IPS DF 6.9 (cell line): ENCODE measurements around the gene SPAAR.
"Not testable (repeated sequence)": the region's sequence is repeated elsewhere in the genome, so short reads cannot be mapped to it uniquely, and the experiment has no call there.

ENCODE experiments used
- DNase-seq: peaks from one replicate; pipeline ENCODE4 v3.0.0-alpha.2; 2013; ENCODE audit warnings: low read depth, low spot score
- H3K27ac ChIP-seq: one replicate; pipeline ENCODE4 v1.5.1; 2013; ENCODE audit warnings: low read length, control low read depth
- H3K27me3 ChIP-seq: 2 replicates; pipeline ENCODE4 v1.6.1; 2013; ENCODE audit warnings: mild to moderate bottlenecking, low read length; ENCODE audit not compliant: control insufficient read depth, insufficient read depth
- H3K36me3 ChIP-seq: 2 replicates; pipeline ENCODE4 v1.6.1; 2013; ENCODE audit warnings: low read length; ENCODE audit not compliant: control insufficient read depth, insufficient read depth
- H3K4me1 ChIP-seq: 2 replicates; pipeline ENCODE4 v1.6.1; 2013; ENCODE audit warnings: low read length; ENCODE audit not compliant: control insufficient read depth, insufficient read depth
- H3K4me3 ChIP-seq: 2 replicates; pipeline ENCODE4 v1.5.1; 2013; ENCODE audit warnings: mild to moderate bottlenecking, low read length
- H3K9me3 ChIP-seq: 2 replicates; pipeline ENCODE4 v1.6.1; 2013; ENCODE audit warnings: low read length, inconsistent platforms; ENCODE audit not compliant: control insufficient read depth, insufficient read depth
- WGBS: extraction: QIAGEN DNeasy Blood & Tissue Kit; methylation state at CpG from one replicate; pipeline ENCODE4 v1.1.7; 2013; ENCODE audit warnings: mixed read lengths, missing lambda C conversion rate; ENCODE audit not compliant: insufficient read length, insufficient coverage; 5-methylcytosine and 5-hydroxymethylcytosine counted together

SPAAR gene

DNA sequence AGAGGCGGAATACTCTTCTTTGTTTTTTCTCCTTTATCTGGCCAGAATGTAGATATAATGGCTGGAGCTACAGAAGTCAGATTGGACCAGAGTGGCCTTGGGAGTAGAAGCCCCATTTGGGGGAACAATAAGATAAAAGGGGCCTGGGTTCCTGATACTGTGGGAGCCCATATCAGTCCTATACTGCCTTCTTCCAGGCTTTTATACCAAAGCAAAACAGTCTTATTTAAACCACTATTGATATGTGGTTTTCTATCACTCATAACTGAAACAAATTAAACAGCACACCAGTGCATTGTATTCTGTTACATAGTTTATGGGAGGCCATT, 14.3 kb downstream of the SPAAR start:
- WGBS = no CpG with 5 or more reads among the region's 1 CpG
- no peak overlapping the region for H3K27ac ChIP-seq
- no peak for DNase-seq
- no peaks in the 10 kb centered on the region for H3K36me3 ChIP-seq
- H3K9me3 ChIP-seq = no peaks in the 10 kb centered on the region
- H3K4me3 ChIP-seq = no peak overlapping the region
- no peaks in the 10 kb centered on the region for H3K27me3 ChIP-seq
- H3K4me1 ChIP-seq = no peaks in the 10 kb centered on the region

DNA sequence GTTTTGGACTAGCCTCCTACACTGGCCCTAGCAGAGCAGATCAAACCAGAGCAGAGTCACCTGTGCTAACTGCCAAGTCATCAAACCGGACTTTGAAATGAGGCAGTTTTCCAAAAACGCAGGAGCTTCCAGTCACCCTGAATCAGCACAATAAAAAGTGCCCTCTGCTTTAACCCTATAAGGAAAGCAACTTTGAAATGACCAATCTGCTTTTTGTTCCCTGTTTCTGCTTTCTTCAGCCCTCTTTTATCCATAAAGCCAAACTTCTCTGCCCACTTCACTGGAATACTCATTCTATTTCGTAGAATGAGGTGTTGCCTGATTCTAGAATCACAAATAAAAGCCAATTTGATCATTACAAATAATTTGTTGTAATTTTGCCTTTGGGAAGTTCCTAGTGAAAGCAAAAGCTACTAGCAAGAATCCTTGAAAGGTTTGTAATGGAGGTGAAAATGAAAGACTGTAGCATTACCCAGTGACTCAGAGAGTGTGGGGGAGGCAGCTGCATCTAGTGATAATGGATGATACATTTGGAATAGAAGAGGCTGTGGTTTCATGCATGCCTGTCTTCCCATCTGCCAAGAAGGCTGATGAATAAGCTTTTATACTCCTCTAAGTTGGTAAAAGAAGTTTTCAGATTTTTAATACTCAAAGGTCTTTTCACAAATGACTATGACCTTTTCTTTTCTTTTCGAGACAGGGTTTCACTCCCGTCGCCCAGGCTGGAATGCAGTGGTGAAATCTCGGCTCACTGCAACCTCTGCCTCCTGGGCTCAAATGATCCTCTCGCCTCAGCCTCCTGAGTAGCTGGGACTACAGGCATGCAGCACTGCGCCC, 14.9 kb downstream of the SPAAR start:
- H3K27me3 ChIP-seq = no peaks in the 10 kb centered on the region
- no peaks in the 10 kb centered on the region for H3K36me3 ChIP-seq
- no CpG with 5 or more reads among the region's 9 CpGs for WGBS
- H3K9me3 ChIP-seq = no peaks in the 10 kb centered on the region
- no peak overlapping the region for H3K27ac ChIP-seq
- no peak overlapping the region for H3K4me3 ChIP-seq
- DNase-seq = no peak
- H3K4me1 ChIP-seq = no peaks in the 10 kb centered on the region

DNA sequence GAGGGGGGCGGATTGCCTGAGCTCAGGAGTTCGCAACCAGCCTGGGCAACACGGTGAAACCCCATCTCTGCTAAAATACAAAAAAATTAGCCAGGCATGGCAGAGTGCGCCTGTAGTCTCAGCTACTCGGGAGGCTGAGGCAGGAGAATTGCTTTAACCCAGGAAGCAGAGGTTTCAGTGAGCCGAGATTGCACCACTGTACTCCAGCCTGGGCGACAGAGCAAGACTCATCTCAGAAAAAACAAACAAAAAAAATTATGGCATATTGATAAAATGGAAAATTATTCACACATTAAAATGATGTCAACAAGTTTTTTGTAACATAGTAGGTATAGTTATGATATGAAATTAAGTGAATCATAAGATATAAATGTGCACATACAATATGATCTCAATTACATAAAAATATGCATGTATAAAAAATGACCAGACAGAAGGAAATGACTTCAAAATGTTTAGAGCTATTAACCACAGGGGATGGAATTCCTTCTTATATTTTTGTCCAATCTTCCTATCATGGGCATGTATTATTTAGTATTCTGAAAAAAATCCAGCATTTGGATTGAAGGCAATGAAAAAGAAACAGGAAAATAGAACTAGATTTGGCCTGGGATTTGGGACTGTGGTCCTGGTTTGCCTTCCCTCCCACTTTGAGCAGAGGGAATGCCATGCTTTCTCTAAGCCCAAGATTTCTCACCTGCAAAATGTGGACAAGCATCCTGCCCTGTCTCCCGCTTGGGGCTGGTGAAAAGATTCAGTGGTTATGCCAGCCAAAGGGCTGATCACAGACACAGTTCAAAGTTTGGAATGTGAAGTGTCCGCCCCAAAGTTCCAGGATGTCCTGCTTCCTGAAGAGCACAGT, 19.5 kb downstream of the SPAAR start:
- Histone ChIP-seq H3K4me1 (no peaks in the 10 kb centered on the region), H3K27ac (no peak overlapping the region), H3K36me3 (no peaks in the 10 kb centered on the region), H3K9me3 (no peaks in the 10 kb centered on the region), H3K4me3 (no peak overlapping the region), H3K27me3 (no peaks in the 10 kb centered on the region)
- no peak for DNase-seq
- WGBS = no CpG with 5 or more reads among the region's 9 CpGs

DNA sequence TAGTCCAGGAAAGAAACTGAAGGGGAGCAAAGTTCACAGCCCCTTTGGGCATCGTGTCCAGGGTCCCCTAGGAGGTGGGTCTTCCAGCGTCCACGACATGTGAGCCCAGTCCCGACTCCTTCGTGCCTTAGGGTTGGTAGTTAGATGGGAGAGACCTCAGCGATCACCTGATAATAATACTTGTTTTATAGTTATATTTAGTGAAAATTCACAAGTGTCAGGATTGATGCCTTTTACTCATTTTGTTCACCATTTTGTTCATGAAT, 20.1 kb downstream of the SPAAR start:
- Histone ChIP-seq H3K4me1 (no peaks in the 10 kb centered on the region), H3K4me3 (no peak overlapping the region), H3K9me3 (no peaks in the 10 kb centered on the region), H3K27me3 (no peaks in the 10 kb centered on the region), H3K27ac (no peak overlapping the region), H3K36me3 (no peaks in the 10 kb centered on the region)
- no peak for DNase-seq
- WGBS = no CpG with 5 or more reads among the region's 6 CpGs

DNA sequence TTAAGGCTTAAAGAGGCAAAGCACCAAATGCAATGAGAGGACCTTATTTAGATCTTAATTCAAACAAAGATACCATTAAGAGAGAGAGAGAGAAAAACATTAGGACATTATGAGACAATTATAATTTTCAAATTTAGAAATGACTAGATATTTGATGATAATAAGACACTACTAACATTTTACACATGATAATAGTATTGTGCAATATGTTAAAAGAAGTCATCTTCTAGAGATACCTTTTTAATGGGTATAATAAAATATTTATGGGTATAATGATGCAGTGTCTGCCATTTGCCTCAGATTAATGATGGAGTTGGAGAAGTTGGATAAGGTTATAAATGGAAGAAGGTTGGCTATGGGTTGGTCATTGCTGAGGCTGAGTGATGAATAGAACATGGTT, 21.2 kb downstream of the SPAAR start:
- Histone ChIP-seq H3K4me1 (no peaks in the 10 kb centered on the region), H3K27ac (no peak overlapping the region), H3K4me3 (no peak overlapping the region), H3K36me3 (no peaks in the 10 kb centered on the region), H3K27me3 (no peaks in the 10 kb centered on the region), H3K9me3 (no peaks in the 10 kb centered on the region)
- no peak for DNase-seq

DNA sequence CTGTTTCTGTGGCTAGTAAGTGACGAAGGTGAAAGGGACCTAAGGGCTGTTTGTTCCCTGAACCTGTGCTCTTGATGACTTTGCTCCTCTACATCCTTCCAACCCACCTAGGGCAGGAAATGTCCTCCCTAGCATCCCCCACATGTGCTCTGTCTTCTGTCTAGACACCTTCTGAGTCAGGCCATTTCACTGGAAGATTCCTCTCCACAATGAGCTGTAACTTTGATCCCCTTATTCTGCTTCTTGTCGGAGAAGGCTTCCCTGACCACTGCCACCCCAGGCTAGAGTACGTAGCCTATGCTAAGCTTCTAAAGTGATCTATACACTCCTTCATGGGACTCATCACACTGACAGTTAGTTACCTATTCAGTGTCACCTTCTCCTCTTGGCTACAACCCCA, 21.7 kb downstream of the SPAAR start:
- no peak for DNase-seq
- Histone ChIP-seq H3K4me1 (no peaks in the 10 kb centered on the region), H3K27me3 (no peaks in the 10 kb centered on the region), H3K36me3 (no peaks in the 10 kb centered on the region), H3K27ac (no peak overlapping the region), H3K9me3 (no peaks in the 10 kb centered on the region), H3K4me3 (no peak overlapping the region)
- no CpG with 5 or more reads among the region's 3 CpGs for WGBS

DNA sequence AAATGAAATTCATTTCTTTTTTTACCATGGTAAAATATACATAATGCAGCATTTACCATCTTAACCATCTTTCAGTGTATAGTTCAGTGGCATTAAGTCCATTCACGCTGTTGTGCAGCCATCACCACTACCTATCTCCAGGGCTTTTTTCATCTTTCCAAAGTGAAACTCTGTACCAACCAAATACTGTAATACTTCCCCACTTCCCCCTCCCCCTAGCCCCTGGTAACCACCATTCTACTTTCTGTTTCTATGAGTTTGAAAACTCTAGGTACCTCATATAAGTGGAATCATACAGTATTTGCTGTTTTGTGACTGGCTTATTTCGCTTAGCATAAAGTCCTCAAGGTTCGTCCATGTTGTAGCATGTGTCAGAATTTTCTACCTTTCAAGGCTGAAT, 23.4 kb downstream of the SPAAR start:
- Histone ChIP-seq H3K27ac (no peak overlapping the region), H3K4me3 (no peak overlapping the region), H3K27me3 (no peaks in the 10 kb centered on the region), H3K36me3 (no peaks in the 10 kb centered on the region), H3K4me1 (no peaks in the 10 kb centered on the region), H3K9me3 (no peaks in the 10 kb centered on the region)
- no CpG with 5 or more reads among the region's 3 CpGs for WGBS
- DNase-seq = no peak

DNA sequence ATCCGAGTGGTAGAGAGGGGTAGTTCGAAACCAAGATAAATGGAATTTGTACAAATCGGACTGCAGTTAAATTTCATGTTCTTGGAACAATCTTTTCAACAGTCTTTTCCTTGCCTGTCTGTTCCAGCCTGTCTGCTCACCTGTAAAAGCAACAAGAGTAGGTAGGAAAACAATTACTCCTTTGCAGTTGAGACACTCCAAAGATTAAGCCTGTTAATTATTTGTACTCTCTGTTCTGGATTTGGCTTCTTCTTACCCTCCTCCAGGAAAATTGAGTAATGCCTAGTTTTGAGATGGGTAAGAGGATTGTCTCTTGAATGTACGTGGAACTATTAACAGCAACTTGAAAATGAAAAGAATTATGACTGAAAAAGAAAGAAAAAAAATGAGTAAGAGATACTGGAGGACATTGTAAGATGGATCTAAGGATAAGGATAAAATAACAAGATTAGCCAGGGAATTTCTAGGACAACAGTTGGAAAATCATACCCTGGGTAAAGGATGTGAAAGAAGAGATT, 24.3 kb downstream of the SPAAR start:
- Histone ChIP-seq H3K9me3 (no peaks in the 10 kb centered on the region), H3K36me3 (no peaks in the 10 kb centered on the region), H3K27me3 (no peaks in the 10 kb centered on the region), H3K27ac (no peak overlapping the region), H3K4me1 (no peaks in the 10 kb centered on the region), H3K4me3 (no peak overlapping the region)
- DNase-seq = no peak
- WGBS = no CpG with 5 or more reads among the region's 4 CpGs

DNA sequence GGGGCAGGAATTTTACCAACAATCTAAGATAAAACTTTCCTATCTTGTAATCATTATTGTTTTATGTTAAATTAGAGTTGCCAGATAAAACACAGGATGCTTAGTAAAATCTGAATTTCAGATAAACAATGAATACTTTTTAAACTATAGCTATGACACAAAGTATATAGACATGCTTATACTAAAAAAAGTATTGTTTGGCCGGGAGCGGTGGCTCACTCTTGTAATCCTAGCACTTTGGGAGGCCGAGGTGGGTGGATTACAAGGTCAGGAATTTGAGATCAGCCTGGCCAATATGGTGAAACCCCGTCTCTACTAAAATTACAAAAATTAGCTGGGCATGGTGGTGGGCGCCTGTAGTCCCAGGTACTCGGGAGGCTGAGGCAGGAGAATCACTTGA, 24.8 kb downstream of the SPAAR start:
- no CpG with 5 or more reads among the region's 6 CpGs for WGBS
- not testable (repeated sequence) for H3K4me1 ChIP-seq, H3K36me3 ChIP-seq

DNA sequence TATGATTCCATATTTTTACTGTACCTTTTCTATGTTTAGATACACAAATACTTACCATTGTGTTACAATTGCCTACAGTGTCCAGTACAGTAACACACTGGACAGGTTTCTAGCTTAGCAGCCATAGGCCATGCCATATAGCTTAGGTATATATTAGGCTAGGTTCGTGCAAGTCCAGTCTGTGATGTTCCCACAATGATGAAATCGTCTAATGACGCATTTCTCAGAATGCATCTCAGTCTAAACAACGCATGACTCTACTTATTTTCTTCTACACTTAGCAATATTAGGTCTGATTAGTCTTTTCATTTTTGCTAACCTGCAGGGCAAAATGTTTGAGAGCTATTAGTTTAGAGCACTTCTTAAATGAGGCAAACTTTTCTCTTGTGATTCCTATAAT, 26.0 kb downstream of the SPAAR start:
- DNase-seq = no peak
- H3K27ac ChIP-seq = no peak overlapping the region
- H3K27me3 ChIP-seq = no peaks in the 10 kb centered on the region
- no peak overlapping the region for H3K4me3 ChIP-seq
- H3K9me3 ChIP-seq = no peaks in the 10 kb centered on the region
- no peaks in the 10 kb centered on the region for H3K36me3 ChIP-seq
- no peaks in the 10 kb centered on the region for H3K4me1 ChIP-seq
- WGBS = no CpG with 5 or more reads among the region's 4 CpGs

More for the DNA sequence above, 24.8 kb downstream of the SPAAR start:
- H3K27me3 ChIP-seq, H3K4me3 ChIP-seq, DNase-seq, H3K9me3 ChIP-seq, H3K27ac ChIP-seq: not testable (repeated sequence)
